GM21360 (cell line): ENCODE data around the gene NSD1.
"Not testable (repeated sequence)": the region's sequence is repeated elsewhere in the genome, so short reads cannot be mapped to it uniquely, and the experiment has no call there.

Experiments
- ATAC-seq: cut with Tn5 transposase; IDR thresholded peaks from one replicate; pipeline ENCODE4 v1.9.1; 2021; ENCODE audit warnings: mild to moderate bottlenecking, moderate library complexity; ENCODE audit not compliant: unreplicated experiment

Gene NSD1

GRCh38 chr5:177163500-177163899, 29.9 kb downstream of the NSD1 start:
- ATAC-seq: no peak

DNA sequence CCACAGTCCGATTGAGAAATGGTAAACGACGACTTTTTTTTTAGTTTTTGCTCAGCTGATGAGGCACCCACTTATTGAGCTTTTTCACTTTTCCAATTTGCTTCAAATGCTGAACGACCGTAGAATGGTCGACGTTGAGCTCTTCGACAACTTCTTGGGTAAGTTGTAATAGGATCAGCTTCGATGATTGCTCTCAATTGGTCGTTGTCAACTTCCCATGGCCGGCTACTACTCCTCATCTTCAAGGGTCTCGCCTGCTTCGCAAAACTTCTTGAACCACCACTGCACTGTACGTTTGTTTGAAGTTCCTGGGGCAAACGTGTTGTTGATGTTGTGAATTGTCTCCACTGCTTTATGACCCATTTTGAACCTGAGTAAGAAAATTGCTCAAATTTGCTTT, 35.7 kb downstream of the NSD1 start:
- no peak for ATAC-seq

- no peak for ATAC-seq
These were observed 38.4 kb downstream of the NSD1 start for GRCh38 chr5:177171961-177172360.

- ATAC-seq: no peak
These were observed 41.8 kb downstream of the NSD1 start for GRCh38 chr5:177175336-177175735.

- no peak for ATAC-seq
These were observed 42.7 kb downstream of the NSD1 start for GRCh38 chr5:177176175-177176711.

- ATAC-seq: not testable (repeated sequence)
These were observed 44.4 kb downstream of the NSD1 start for GRCh38 chr5:177177847-177178437.

DNA sequence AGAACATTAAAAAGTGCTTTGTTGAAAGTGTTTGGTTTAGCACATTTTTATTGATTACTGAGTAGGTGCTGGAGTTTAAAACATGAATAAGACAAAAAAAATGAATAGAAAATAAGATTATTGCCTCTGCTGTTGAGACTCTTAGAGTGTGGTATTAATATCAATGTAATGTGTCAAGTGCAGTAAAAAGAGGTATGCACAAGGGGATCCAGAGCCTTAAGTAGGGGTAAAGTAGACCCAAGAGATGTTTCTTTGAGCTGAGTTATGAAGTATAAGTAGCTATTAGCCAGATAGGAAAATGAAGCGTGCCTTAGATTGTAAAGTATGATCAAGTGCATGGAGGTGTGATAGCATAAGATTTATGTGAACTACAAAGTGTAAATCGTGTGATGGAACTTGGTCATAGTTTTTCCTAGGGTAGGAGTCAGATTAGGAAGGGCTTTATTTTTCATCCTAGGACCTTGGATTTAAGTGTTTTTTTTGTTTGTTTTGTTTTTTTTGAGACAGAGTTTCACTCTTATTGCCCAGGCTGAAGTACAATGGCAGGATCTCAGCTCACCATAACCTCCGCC, 45.2 kb downstream of the NSD1 start:
- ATAC-seq: no peak

- no peak for ATAC-seq
These were observed 45.9 kb downstream of the NSD1 start for GRCh38 chr5:177179431-177179830.

GRCh38 chr5:177183142-177183541, 49.6 kb downstream of the NSD1 start:
- ATAC-seq: no peak

- ATAC-seq: no peak
These were observed 50.3 kb downstream of the NSD1 start for GRCh38 chr5:177183766-177184360.

- no peak for ATAC-seq
These were observed 52.4 kb downstream of the NSD1 start for GRCh38 chr5:177185993-177186392.

GRCh38 chr5:177186645-177187044, 53.1 kb downstream of the NSD1 start:
- no peak for ATAC-seq

- ATAC-seq: no peak
These were observed 55.2 kb downstream of the NSD1 start for GRCh38 chr5:177188775-177189174.

DNA sequence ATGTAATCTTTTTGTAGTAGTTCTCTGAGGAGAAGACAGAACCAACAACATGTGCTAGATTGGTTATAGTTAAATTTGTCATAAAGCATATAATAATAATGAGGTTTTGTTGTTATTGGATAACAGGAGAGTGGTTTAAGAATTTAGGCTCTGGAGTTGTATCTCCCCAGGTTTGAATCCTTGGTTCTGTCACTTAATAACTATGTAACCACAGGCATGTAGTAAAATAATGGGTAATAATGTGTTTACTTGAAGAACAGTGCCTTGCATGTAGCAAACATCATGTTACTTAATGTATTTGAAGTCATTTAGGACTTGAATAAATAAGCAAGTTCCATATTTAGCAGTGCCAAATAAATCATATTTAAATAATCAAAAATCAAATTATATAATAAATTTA, 55.8 kb downstream of the NSD1 start:
- ATAC-seq: no peak

- ATAC-seq: no peak
These were observed 56.4 kb downstream of the NSD1 start for GRCh38 chr5:177189965-177190364.

DNA sequence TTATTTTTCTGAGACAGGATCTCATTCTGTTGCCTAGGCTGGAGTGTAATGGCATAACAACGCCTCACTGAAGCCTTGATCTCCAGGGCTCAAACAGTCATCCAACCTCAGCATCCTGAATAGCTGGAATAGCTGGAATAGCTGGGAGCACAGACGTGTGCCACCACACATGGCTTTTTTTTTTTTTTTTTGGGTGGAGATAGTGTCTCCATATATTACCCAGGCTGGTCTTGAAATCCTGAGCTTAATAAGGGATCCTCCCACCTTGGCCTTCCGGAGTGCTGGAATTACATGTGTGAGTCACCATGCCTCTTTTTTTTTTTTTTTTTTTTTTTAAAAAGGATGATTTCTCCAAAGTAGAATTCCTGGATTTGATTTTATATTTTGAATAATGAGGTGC, 60.7 kb downstream of the NSD1 start:
- ATAC-seq: no peak

DNA sequence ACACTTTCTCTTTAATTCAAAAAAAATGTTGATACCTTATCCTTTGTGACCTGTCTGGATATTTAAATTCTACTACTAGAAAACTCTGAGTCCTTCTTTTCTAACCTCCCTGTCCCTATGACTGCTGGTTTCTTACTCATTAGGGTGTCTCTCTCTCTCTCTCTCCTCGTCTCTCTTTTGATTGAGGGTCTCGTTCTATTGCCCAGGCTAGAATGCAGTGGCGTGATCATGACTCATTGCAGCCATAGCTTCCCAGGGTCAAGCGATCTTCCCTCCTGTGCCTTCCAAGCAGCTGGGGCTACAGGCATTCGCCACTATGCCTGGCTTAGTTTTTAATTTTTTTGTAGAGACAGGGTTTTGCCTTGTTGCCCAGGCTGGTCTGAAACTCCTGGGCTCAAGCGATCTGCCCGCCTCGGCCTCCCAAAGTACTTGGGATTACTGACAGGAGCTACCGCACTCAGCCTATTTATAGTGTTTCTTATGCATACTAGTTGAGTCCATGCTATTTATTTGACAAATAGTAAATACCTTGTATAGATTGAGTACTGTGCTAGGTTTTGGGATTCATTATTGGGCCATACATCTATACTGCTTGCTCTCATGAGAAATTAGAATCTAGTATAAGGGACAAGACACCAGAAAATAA, 61.9 kb downstream of the NSD1 start:
- no peak for ATAC-seq

GRCh38 chr5:177198738-177199137, 65.2 kb downstream of the NSD1 start:
- ATAC-seq: no peak

DNA sequence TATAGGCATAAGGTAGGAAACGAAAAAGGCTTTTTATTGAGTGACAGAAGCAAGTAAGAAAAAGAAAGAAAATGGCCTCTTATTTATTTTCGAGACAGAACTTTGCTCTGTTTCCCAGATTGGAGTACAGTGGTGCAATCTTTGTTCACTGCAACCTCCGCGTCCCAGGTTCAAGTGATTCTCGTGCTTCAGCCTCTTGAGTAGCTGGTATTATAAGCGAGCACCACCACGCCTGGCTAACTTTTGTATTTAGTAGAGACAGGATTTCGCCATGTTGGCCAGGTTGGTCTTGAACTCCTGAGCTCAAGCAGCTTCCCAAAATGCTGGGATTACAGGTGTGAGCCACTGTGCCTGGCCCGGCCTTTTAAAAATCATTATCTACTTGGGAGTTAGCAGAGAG, 70.7 kb downstream of the NSD1 start:
- ATAC-seq: no peak

DNA sequence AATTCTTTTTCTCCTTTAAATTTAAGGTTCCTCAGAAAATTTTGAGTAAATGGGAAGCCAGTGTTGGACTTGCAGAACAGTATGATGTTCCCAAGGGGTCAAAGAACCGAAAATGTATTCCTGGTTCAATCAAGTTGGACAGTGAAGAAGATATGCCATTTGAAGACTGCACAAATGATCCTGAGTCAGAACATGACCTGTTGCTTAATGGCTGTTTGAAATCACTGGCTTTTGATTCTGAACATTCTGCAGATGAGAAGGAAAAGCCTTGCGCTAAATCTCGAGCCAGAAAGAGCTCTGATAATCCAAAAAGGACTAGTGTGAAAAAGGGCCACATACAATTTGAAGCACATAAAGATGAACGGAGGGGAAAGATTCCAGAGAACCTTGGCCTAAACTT, 76.0 kb downstream of the NSD1 start:
- no peak for ATAC-seq

GRCh38 chr5:177212242-177212641, 78.7 kb downstream of the NSD1 start:
- ATAC-seq: no peak

- ATAC-seq: no peak
These were observed 87.0 kb downstream of the NSD1 start for GRCh38 chr5:177220576-177220975.
